GM18511 (cell line): ENCODE results near the gene UBE2E1.

ENCODE experiments used
- ATAC-seq: cut with Tn5 transposase; IDR thresholded peaks from one replicate; pipeline ENCODE4 v1.9.1; 2021; ENCODE audit warnings: mild to moderate bottlenecking, moderate library complexity; ENCODE audit not compliant: unreplicated experiment

UBE2E1 gene

DNA sequence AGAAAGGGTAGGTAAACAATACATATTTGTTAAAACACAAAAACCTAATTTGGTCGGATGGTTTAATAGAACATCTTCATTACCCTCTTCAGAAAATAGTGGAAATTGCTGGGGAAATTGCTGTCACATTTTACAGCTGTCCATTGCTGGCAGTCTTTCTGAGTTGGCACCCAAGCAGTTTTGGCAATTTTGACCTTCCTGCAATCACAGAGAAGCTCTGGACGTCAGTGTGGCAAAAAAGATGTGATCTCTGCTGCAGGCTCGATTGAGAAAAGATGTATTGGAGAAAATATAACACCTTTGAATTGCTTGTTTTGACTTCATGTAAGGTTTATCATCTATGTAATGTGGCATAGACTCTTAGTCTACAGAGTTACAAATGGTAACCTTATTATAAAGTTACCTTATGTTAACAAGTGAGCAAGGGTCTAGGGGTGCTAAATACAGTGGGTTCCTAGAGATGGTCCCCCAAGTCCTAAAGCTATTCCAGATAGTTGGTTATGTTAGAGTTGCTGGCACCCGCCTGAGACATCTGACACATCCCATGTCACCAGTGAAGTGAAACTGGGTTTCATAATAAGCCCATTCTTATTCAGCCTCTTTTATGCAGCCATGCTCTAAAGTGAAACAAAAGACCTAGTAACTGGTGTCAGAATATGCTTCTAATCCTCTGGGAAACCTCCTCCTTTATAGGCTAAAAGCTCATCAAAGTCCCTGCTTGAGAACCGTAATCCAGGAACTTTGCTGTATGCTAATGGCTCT, 14.0 kb downstream of the UBE2E1 start:
- ATAC-seq, result peak; percentile 64

DNA sequence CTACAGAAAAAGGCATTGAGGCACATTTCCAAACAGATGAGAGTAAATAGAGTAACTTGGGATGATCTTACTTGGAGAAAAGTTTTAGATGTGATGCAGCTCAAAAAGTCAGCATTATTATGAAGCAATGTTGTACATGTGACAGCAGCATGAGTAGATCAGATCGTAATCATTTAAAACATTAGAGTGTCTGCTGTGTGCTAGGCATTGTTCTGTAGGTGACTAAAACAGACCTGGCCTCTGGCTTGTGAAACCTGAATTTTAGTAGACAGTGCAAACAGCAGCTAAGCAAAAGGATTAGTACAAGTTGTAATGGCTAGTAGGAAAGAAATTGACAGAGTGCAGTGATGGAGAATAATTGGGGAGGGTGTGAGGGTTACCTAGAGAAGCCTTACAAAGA, 15.1 kb downstream of the UBE2E1 start:
- ATAC-seq, result no peak

GRCh38 chr3:23821858-23822257, 16.1 kb downstream of the UBE2E1 start:
- no peak for ATAC-seq

DNA sequence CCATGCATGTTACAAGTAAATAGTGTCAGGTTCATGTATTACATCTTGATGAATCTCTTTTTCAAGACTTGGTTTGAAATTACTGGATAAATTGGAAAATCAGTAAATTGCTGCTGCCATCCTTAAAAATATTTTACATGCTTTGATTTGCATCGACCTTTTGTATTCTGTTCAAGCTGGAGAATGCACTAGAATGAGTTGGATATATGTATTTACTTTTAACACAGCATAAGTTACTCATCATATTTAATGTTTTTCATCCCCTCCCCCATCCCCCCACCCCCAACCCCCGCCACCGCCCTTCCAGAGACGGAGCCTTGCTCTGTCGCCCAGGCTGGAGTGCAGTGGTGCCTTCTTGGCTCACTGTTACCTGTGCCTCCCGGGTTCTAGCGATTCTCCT, 16.8 kb downstream of the UBE2E1 start:
- ATAC-seq, result no peak

- ATAC-seq, result no peak
Observed at GRCh38 chr3:23823620-23824019, 17.9 kb downstream of the UBE2E1 start.

DNA sequence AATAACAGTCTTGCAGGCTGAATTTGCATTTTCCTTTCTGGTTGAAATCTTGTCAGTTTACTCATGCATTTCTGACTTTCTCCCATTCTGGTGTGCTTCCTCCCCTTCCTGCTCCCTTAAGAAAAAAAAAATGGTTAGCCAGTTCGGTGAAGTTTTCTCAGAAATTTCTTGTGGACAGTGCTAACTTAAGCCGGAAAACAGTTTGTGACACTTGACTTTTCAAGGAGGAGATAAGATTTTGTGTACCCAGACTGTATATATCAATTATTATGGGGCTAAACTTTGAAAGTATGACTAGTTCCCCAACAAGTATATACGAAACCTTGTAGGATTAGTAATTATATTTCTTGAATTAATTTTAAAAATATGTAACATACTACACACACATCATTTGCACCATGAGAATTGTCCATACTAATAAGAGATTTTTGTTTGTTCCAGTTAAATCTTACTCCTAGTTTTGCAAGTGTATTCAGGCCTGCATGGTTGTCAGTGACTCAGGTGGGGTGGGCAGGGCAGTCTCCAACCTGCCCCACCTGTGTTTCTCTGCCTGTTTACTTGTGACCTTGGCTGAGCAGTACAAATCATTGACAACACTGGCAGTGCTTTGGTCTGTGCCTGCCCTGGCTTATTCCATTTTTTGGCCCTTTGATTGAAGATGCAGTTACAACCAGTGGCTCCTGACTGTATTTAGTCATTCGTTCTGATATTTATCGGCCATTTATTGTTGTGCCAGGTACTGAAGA, 19.1 kb downstream of the UBE2E1 start:
- no peak for ATAC-seq

DNA sequence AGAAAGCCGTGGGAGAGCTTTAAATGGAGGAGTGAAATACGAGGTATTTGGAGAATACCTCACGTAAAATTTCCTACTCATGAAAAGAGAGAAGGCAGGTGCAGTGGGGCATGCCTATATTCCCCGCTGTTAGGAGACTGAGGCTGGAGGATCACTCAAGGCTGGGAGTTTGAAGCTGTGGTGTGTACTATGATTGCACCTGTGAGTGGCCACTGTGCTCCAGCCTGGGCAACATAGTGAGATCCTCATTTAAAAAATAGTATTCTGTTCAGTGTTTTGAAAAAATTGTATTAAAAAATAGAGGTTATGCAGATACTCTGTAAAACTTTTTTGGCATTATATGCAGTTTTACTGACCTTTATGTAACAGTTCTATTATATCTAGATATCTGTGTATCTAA, 20.0 kb downstream of the UBE2E1 start:
- no peak for ATAC-seq

- no peak for ATAC-seq
Observed at GRCh38 chr3:23826382-23827064, 20.8 kb downstream of the UBE2E1 start.

GRCh38 chr3:23829242-23829934, 23.6 kb downstream of the UBE2E1 start:
- ATAC-seq, result peak; percentile 69

DNA sequence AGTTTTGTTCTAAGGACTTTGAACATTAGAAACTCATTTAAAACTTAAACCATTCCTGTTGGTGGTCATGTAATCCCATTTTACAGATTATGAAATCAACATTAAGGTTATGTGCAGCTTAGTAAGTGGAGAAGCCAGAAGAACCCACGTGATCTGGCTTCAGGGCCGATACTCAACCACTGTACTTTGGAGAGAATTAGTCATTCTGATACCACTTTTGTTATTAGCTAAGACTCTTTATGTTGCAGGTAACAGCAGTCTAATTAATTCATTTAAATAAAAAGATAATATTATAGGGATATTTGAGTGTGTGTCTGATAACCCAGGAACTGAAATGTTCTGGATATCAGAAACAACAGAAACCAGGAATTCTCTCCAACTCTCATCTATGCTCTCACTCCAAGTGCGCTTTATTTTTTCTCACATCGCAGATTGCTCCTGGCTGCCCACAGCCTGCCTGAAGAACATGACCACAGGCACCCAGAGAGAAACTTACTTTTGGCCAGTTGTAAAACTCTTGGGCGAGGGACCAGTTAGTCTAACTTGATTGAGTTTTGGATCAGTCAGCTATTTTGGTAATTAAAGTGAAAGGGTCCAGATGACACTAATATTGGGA, 25.2 kb downstream of the UBE2E1 start:
- ATAC-seq, result peak; percentile 82

DNA sequence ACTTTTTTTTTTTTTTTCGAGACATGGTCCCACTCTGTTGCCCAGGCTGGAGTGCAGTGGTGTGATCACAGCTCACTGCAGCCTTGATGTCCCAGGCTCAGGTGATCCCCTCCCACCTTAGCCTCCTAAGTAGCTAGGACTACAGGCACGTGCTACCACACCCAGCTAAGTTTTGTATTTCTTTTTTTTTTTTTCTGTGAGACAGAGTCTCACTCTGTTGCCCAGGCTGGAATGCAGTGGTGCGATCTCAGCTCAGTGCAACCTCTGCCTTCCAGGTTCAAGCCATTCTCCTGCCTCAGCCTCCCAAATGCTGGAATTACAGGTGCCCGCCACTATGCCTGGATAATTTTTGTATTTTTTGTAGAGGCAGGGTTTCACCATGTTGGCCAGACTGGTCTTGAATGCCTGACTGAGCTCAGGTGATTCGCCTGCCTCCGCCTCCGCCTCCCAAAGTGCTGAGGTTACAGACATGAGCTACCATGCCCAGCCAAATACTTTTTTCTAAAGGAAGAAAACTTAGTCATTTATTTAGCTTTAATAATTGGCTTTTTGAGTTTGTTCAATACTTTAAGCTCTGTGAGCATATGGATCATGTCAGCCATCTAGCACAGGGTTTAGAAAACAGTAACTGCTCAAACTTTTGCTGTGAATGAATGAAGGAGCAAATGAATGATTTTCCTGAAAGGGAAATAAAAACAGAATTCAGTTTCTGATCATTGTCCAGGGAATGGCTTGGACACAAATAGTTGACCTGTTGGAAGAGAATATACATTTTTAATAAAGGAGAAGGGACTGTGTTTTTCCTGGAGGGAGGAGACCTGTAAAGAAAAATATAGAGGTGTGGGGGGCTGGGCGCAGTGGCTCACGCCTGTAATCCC, 26.0 kb downstream of the UBE2E1 start:
- peak; percentile 24 for ATAC-seq

GRCh38 chr3:23832523-23832922, 26.8 kb downstream of the UBE2E1 start:
- no peak for ATAC-seq

GRCh38 chr3:23834082-23834870, 28.5 kb downstream of the UBE2E1 start:
- ATAC-seq, result no peak

DNA sequence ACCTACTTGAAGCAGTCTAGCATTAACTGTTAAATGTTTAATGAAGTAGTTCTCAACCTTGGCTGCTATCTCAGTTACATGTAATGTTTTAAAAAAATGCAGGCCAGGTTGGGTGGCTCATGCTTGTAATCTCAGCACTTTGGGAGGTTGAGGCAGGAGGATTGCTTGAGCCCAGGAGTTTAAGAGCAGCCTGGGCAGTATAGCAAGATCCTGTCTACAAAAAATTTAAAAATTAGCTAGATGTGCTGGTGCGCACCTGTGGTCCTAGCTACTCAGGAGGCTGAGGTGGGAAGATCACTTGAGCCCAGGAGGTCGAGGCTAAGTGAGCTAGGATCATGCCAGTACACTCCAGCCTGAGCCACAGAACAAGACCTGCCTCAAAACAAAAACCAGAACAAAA, 29.3 kb downstream of the UBE2E1 start:
- ATAC-seq, result no peak

- ATAC-seq, result no peak
Observed at GRCh38 chr3:23835802-23836201, 30.0 kb downstream of the UBE2E1 start.

DNA sequence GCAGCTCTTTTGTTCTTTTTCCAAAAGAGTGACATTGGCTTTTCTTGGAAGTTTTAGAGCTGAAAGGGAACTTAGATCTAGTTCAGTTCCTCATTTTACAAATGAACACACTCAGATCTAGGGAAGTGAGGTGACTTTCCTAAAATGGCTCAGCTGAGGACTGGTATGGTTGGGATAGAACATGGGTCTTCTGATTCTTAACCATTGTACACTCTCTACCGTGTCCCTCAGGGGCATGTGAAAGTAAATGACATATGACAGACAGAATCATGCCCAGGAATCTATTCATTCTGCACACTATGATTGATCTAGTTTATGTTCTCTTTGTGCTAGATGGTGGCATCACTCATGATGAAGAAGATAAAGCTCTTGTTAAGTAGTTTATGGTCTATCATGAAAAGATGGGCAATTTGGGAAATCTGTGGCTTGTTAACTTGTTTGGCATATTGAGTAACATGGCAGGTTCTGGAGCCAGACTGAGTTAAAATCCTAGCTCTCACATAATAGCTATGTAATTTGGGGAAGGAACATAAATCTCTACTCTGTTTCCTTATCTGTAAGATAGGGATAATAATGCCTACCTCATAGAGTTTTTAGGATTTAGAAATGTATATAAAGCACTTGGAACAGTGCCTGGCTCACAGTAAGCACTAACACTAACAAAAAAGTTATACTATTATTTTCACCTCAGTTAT, 30.9 kb downstream of the UBE2E1 start:
- no peak for ATAC-seq

DNA sequence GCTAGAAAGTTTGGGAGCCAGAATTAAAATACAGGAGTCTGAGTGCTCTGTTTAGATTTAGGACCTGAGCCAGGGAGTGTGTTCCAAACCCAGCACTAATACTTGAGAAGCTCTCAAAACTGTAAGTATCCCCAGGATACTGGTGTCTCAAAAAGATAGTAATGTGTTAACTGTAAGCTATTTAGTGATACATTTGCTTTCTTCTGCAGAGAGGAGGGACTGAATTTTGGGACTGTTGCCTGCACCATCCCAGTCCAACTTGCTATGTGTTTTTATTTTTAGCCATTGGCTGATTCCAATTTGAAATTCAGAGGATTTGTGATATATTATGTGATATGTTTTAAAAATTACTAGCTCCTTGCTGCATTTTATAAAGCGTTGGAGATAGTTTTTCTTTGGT, 31.5 kb downstream of the UBE2E1 start:
- ATAC-seq, result no peak

DNA sequence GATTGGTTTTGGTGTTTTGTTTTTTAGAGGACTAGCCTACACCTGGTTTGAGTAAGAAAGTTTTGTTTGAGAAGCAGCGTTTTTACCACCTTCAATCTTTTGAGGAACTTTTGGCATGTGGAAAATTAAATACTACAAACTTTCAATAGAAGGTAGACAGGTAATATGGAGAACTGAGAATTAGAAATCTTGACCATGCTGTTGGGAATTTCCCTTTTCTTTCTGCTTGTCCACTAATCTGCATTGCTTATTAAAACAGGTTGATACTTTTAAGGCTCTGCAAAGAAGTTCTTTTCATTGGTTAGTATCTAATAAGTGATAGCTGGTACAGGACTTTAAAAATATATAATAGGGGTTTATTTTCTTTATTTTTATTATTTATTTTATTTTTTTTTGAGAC, 31.9 kb downstream of the UBE2E1 start:
- ATAC-seq, result peak; percentile 59
